ENCODE data around the gene GNAZ. TPM values are rescaled to one million over a fixed set of nuclear protein-coding genes. Genes with fewer than 3 reads are reported as not detected.

Gene GNAZ
- total RNA-seq, 1 experiment from 2014 or later = 11.1 TPM

GRCh38 chr22:23145878-23146470 is 75.7 kb downstream of the GNAZ start:
- ATAC-seq = no peak
- no peaks in the 10 kb centered on the region for H3K27me3 ChIP-seq (ENCODE audit: insufficient read depth, low read length)
- TF ChIP-seq ATF3 (IDR thresholded peaks at IDR 0.05) (no peak), SRF (IDR thresholded peaks at IDR 0.05; ENCODE audit: low read depth) (no peak), CTCF (IDR thresholded peaks at IDR 0.05 in 2 of 3, conservative IDR thresholded peaks at IDR 0.05 in 1 of 3; ENCODE audit: borderline replicate concordance in 1 of 3, insufficient read depth in 1 of 3, low read depth in 2 of 3, low read length in 2 of 3) (no peak), JUND (IDR thresholded peaks at IDR 0.05) (no peak), ZFX (IDR thresholded peaks at IDR 0.05) (no peak), TCF7L2 (IDR thresholded peaks at IDR 0.05; ENCODE audit: borderline replicate concordance, extremely low read depth, insufficient read depth, insufficient read length) (no peak), FOSL1 (IDR thresholded peaks at IDR 0.05; ENCODE audit: low read depth) (no peak), EZH2 (IDR thresholded peaks at IDR 0.05) (no peak), EGR1 (IDR thresholded peaks at IDR 0.05; ENCODE audit: low read depth) (no peak), RAD21 (IDR thresholded peaks at IDR 0.05; ENCODE audit: low read depth) (no peak)
- H3K27ac ChIP-seq (ENCODE audit: low read depth, low read length) = peak overlapping the region; percentile 17
- H3K4me2 ChIP-seq (ENCODE audit: low read length) = peak overlapping the region; percentile 89
- POLR2A ChIA-PET = interaction anchor here (1.4 kb wide), 1 partner anchor 10 kb away, joined by 4 read pairs; no protein-coding TSS in a partner anchor
- CTCF ChIA-PET = interaction anchor here (0.9 to 2.7 kb wide), 6 partner anchors 11 to 231 kb away, joined by 3 to 20 read pairs (median 6); no protein-coding TSS in a partner anchor
- peak overlapping the region; percentile 75 for H3K9ac ChIP-seq (ENCODE audit: low read length)
- H3K9me2 ChIP-seq (ENCODE audit: insufficient read depth) = no peaks in the 10 kb centered on the region
- no peaks in the 10 kb centered on the region for H4K20me1 ChIP-seq (ENCODE audit: insufficient read depth)
- RAD21 ChIA-PET (ENCODE audit: low non-redundant PET in 1 of 2, low total read pairs in 2 of 2, uncharacterized antibody in 2 of 2, unreplicated experiment in 2 of 2) = interaction anchor here in 1 of 2 experiments (1.5 kb wide), 1 partner anchor 136 kb away, joined by 4 read pairs; no protein-coding TSS in a partner anchor
- H3K9me3 ChIP-seq (ENCODE audit: control insufficient read depth in 1 of 2, insufficient read depth in 1 of 2, low read depth in 1 of 2, low read length in 2 of 2) = no peaks in the 10 kb centered on the region
- peaks cover 14 to 36% of the 10 kb centered on the region in 2 experiments for H3K4me1 ChIP-seq (ENCODE audit: control insufficient read depth in 1 of 2, insufficient read depth in 2 of 2, low read length in 2 of 2)
- H3K36me3 ChIP-seq (ENCODE audit: control insufficient read depth in 1 of 2, insufficient read depth in 2 of 2, low read length in 2 of 2) = no peaks in the 10 kb centered on the region
- intact Hi-C loops (cut with micrococcal nuclease) = no loop called here
- no peak for DNase-seq (ENCODE audit: low read depth, low spot score)
- H3K79me2 ChIP-seq (ENCODE audit: insufficient read depth, low read length) = no peaks in the 10 kb centered on the region
- BruUV-seq (replicated peaks) = no TSS peak
- peak overlapping the region; percentile 76 for H3K4me3 ChIP-seq (replicated peaks in 1 of 2; ENCODE audit: low read depth in 1 of 2, low read length in 2 of 2)
- H2AFZ ChIP-seq (ENCODE audit: low read depth, low read length, poor library complexity, severe bottlenecking) = no peak overlapping the region

Measured in HCT116 (cell line).